ENCODE measurements around the gene KIAA0586. TPM values are rescaled to one million over a fixed set of nuclear protein-coding genes. Genes with fewer than 3 reads are reported as not detected.

The KIAA0586 gene
- total and polyA plus RNA-seq, 9 of the 15 experiments (the other 6 are each of a cell fraction or from before 2014, with no cell fraction given): 11.2 to 30.9 (median 22.6) TPM

- TF ChIP-seq PREB (CRISPR knock-in tag; IDR thresholded peaks at IDR 0.05) (no peak), EWSR1 (IDR thresholded peaks at IDR 0.05; ENCODE audit: borderline replicate concordance, low read depth, partially characterized antibody) (no peak), BRCA1 (IDR thresholded peaks at IDR 0.05) (no peak), BRCA1 (CRISPR knock-in tag; IDR thresholded peaks at IDR 0.05) (no peak)
Observed at GRCh38 chr14:58540749-58541632, 113.5 kb downstream of the KIAA0586 start (continued).

- Histone ChIP-seq H3K4me2 (ENCODE audit: insufficient read depth, low read length) (no peak overlapping the region), H3K27ac (ENCODE audit: extremely low read depth, low read depth, low read length) (no peak overlapping the region), H3K9me1 (ENCODE audit: control insufficient read depth, insufficient read depth, low read length) (no peaks in the 10 kb centered on the region), H4K20me1 (replicated peaks; ENCODE audit: control insufficient read depth, insufficient read depth, low read length) (no peaks in the 10 kb centered on the region), H3K4me3 (no peak overlapping the region), H3K9me3 (replicated peaks; ENCODE audit: control insufficient read depth, insufficient read depth, low read depth, low read length) (no peaks in the 10 kb centered on the region), H3K4me1 (replicated peaks in 1 of 2; ENCODE audit: control insufficient read depth in 2 of 2, insufficient read depth in 2 of 2, low read length in 2 of 2) (no peaks in the 10 kb centered on the region), H3K9ac (ENCODE audit: insufficient read depth in 1 of 2, low read depth in 2 of 2, low read length in 2 of 2) (no peak overlapping the region), H3K36me3 (ENCODE audit: control insufficient read depth, insufficient read depth, low read length) (no peaks in the 10 kb centered on the region), H2AFZ (ENCODE audit: low read depth, low read length) (no peak overlapping the region), H3K79me2 (ENCODE audit: control insufficient read depth, insufficient read depth, low read length) (no peaks in the 10 kb centered on the region), H3K27me3 (ENCODE audit: control insufficient read depth in 2 of 2, insufficient read depth in 2 of 2, low read length in 2 of 2) (no peaks in the 10 kb centered on the region)
- in situ Hi-C loops (cut with MboI): no loop called here
- CTCF ChIA-PET (ENCODE audit: low intra/inter-chr PET ratio): no interaction called here
- intact Hi-C loops (cut with micrococcal nuclease): no loop called here
- TF ChIP-seq ZNF449 (CRISPR knock-in tag; IDR thresholded peaks at IDR 0.05) (no peak), NFIC (IDR thresholded peaks at IDR 0.05) (no peak), GABPA (tag; conservative IDR thresholded peaks at IDR 0.05; ENCODE audit: low read depth) (no peak), MCM3 (IDR thresholded peaks at IDR 0.05) (no peak), BRD4 (IDR thresholded peaks at IDR 0.05) (no peak), CHCHD3 (CRISPR knock-in tag; IDR thresholded peaks at IDR 0.05) (no peak), JUN (IDR thresholded peaks at IDR 0.05; ENCODE audit: borderline replicate concordance, low read depth, low read length) (no peak), JUN (CRISPR knock-in tag; IDR thresholded peaks at IDR 0.05; ENCODE audit: borderline replicate concordance) (no peak), ZNF699 (CRISPR knock-in tag; IDR thresholded peaks at IDR 0.05; ENCODE audit: insufficient replicate concordance) (no peak)
- no peak for DNase-seq (ENCODE audit: extremely low read depth in 1 of 4, low spot score in 3 of 4)
- FAIRE-seq: no peak
- BruUV-seq (replicated peaks): no TSS peak
- WGBS (ENCODE audit: insufficient coverage, low coverage, missing lambda C conversion rate): 45% methylated on average over 2 of the region's 2 CpGs
- ATAC-seq: no peak
- POLR2A ChIA-PET: no interaction called here
Observed at GRCh38 chr14:58541633-58542022, 114.1 kb downstream of the KIAA0586 start.
